Esophagus (tissue), 2 donors: Measurements from ENCODE around the gene OR1F1. TPM values are rescaled to one million over a fixed set of nuclear protein-coding genes. Genes with fewer than 3 reads are reported as not detected.

Experiments used
- polyA plus RNA-seq, 2 donors: library from polyadenylated mRNA; stranded (reverse); fragments of 200-250 nt; gene quantifications; one replicate each; pipeline ENCODE4 v1.2.3, GENCODE V29; 2013
- donor health status: healthy with polysubstance abuse.
- donor health status: Bipolar disorder and iron deficiency.

Gene OR1F1
- polyA plus RNA-seq, 2 donors: not detected

Other genes with a start within 250 kb of the OR1F1 start
- gene KREMEN2, start 223.9 kb upstream of the OR1F1 start, polyA plus RNA-seq: 1 to 10 TPM; 1.6 to 1.8 TPM
- gene PAQR4, start 218.9 kb upstream of the OR1F1 start, polyA plus RNA-seq: 10 to 100 TPM in 1 of 2 donors, 1 to 10 TPM in 1; 9.6 to 18.8 TPM
- 10 to 100 TPM; 20.7 to 22.3 TPM for gene PKMYT1, start 207.8 kb upstream of the OR1F1 start, polyA plus RNA-seq
- gene CLDN9, start 175.3 kb upstream of the OR1F1 start, polyA plus RNA-seq: under 1 TPM in 1 of 2 donors, not detected in 1; 0.02 TPM
- gene CLDN6, start 170.0 kb upstream of the OR1F1 start, polyA plus RNA-seq: under 1 TPM in 1 of 2 donors, not detected in 1; 0.06 TPM
- 10 to 100 TPM; 16.6 to 21.1 TPM for gene TNFRSF12A, start 167.8 kb upstream of the OR1F1 start, polyA plus RNA-seq
- gene HCFC1R1, start 164.3 kb upstream of the OR1F1 start, polyA plus RNA-seq: 10 to 100 TPM; 58.8 to 73.6 TPM
- gene THOC6, start 164.2 kb upstream of the OR1F1 start, polyA plus RNA-seq: 10 to 100 TPM; 24.3 to 37.2 TPM
- 100 to 1,000 TPM; 144 to 149 TPM for gene BICDL2, start 151.3 kb upstream of the OR1F1 start, polyA plus RNA-seq
- 1 to 10 TPM in 1 of 2 donors, under 1 TPM in 1; 0.51 to 2.6 TPM for gene MMP25, start 141.6 kb upstream of the OR1F1 start, polyA plus RNA-seq
- 10 to 100 TPM; 16.5 to 19.0 TPM for gene IL32, start 122.6 kb upstream of the OR1F1 start, polyA plus RNA-seq
- gene ZSCAN10, start 88.9 kb upstream of the OR1F1 start, polyA plus RNA-seq: not detected
- gene ZNF205, start 75.6 kb upstream of the OR1F1 start, polyA plus RNA-seq: 10 to 100 TPM in 1 of 2 donors, 1 to 10 TPM in 1; 8.4 to 18.0 TPM
- gene ZNF213, start 53.2 kb upstream of the OR1F1 start, polyA plus RNA-seq: 1 to 10 TPM; 6.5 to 9.4 TPM
- 1 to 10 TPM; 2.6 to 2.8 TPM for gene ZNF200, start 47.0 kb downstream of the OR1F1 start, polyA plus RNA-seq
- gene MEFV, start 68.4 kb downstream of the OR1F1 start, polyA plus RNA-seq: under 1 TPM; 0.07 to 0.14 TPM
- gene ZNF263, start 95.3 kb downstream of the OR1F1 start, polyA plus RNA-seq: 10 to 100 TPM in 1 of 2 donors, 1 to 10 TPM in 1; 7.9 to 12.7 TPM
- gene TIGD7, start 117.2 kb downstream of the OR1F1 start, polyA plus RNA-seq: 1 to 10 TPM in 1 of 2 donors, under 1 TPM in 1; 0.99 to 1.5 TPM
- gene ZNF75A, start 117.3 kb downstream of the OR1F1 start, polyA plus RNA-seq: 10 to 100 TPM in 1 of 2 donors, 1 to 10 TPM in 1; 9.1 to 16.9 TPM
- under 1 TPM in 1 of 2 donors, not detected in 1; 0.04 TPM for gene OR2C1, start 167.7 kb downstream of the OR1F1 start, polyA plus RNA-seq
- 1 to 10 TPM; 5.5 to 7.0 TPM for gene ZSCAN32, start 212.8 kb downstream of the OR1F1 start, polyA plus RNA-seq
- gene ZNF174, start 213.0 kb downstream of the OR1F1 start, polyA plus RNA-seq: 1 to 10 TPM; 2.9 to 4.7 TPM